ENCODE measurements around the gene PAX8. TPM values are rescaled to one million over a fixed set of nuclear protein-coding genes. Genes with fewer than 3 reads are reported as not detected.

PAX8 gene
- total and polyA plus RNA-seq, 12 donors = 1.7 to 72.3 (median 11.6) TPM

DNA sequence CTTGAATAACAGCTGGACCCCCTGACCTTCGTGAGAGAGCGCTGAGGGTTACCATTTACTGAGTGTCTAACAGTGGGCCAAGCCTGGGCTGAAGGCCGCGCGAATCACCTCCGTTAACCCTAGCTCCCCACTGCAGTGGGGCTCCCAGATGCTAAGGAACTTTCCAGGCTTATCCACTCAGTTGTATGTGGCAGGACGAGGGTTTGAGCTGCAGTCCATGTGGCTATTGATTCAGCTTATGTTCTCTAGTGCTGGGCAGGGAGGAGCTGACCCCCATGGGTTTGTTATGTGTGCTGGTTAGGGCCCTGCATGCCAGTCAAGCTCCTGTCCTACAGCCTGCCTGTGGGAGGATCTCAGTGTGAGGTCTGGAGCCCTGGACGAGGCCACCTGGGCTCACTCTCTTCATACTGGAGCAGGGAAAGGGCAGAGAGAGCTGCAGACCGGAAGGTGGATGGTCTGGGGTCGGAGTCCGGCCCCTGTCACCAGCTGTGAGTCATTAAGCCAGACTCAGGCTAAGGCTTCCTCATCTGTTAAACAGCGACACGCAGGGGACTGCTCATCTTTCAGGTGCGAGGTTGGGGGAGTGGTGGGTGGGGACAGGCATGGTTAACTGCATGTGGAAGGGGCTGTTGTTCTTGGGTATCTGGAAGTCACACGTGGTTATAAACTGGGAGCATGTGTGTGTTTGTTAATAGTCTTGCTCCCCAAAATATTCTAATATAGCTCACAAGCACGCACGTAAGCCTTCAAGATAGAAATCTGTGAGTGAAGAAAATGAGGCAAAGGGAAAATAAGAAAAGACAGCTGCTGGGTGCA, 98.4 kb downstream of the PAX8 start:
- DNase-seq = peak in 1 of 7 donors; percentile 15
- TF ChIP-seq CTCF (IDR thresholded peaks at IDR 0.05) (no peak), POLR2A (IDR thresholded peaks at IDR 0.05) (no peak)
- WGBS, 4 donors = 53 to 76% (median 64%) methylated on average over 10 to 17 of the region's 17 CpGs
- intact Hi-C loops (cut with DNase I) = no loop called here
- no peaks in the 10 kb centered on the region for H3K9me3 ChIP-seq (replicated peaks in 1 of 3)
- H3K36me3 ChIP-seq (replicated peaks in 1 of 2) = peaks cover 0 to 5% of the 10 kb centered on the region in 2 donors
- H3K4me3 ChIP-seq = no peak overlapping the region
- H3K27me3 ChIP-seq = no peaks in the 10 kb centered on the region
- H3K4me1 ChIP-seq (replicated peaks in 1 of 2) = peaks cover 33 to 43% of the 10 kb centered on the region in 2 donors
- peak overlapping the region in 4 of 5 donors; percentile 49 to 77 (median 74) for H3K27ac ChIP-seq

DNA sequence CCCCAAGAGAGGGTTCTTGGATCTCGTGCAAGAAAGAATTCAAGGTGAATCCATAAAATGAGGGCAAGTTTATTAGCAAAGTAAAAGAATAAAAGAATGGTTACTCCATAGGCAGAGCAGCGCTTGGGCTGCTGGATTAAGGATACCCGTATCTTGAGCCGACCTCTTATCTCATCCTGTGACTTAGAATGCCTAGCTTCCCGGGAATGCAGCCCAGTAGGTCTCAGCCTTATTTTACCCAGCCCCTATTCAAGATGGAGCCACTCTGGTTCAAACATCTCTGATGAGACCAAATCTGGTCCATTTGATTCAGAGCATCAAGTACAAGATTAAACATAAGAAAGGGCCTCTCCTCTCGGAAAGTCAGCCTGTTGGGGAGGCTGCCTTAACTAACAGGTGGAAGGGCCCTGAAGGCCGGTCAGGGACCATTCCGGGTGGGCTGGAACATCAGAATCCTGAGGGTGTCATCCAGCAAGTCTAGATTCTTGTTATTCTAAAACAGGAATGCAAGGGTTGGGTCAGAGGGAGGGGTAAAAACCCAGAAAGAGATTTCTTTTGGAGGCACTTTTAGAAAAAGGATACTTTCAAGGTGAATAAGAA, 99.2 kb downstream of the PAX8 start:
- no peak for DNase-seq
- Histone ChIP-seq H3K4me3 (no peak overlapping the region), H3K4me1 (replicated peaks in 1 of 2) (peaks cover 28 to 39% of the 10 kb centered on the region in 2 donors), H3K9me3 (replicated peaks in 1 of 3) (no peaks in the 10 kb centered on the region), H3K27ac (peak overlapping the region in 2 of 5 donors; percentile 76 to 77), H3K27me3 (no peaks in the 10 kb centered on the region), H3K36me3 (replicated peaks in 1 of 2) (peaks cover 0 to 5% of the 10 kb centered on the region in 2 donors)
- 73 to 78% (median 75%) methylated on average over 8 of the region's 8 CpGs for WGBS, 4 donors
- TF ChIP-seq CTCF (IDR thresholded peaks at IDR 0.05) = no peak
- no peak for TF ChIP-seq POLR2A (IDR thresholded peaks at IDR 0.05)
- intact Hi-C loops (cut with DNase I) = no loop called here

DNA sequence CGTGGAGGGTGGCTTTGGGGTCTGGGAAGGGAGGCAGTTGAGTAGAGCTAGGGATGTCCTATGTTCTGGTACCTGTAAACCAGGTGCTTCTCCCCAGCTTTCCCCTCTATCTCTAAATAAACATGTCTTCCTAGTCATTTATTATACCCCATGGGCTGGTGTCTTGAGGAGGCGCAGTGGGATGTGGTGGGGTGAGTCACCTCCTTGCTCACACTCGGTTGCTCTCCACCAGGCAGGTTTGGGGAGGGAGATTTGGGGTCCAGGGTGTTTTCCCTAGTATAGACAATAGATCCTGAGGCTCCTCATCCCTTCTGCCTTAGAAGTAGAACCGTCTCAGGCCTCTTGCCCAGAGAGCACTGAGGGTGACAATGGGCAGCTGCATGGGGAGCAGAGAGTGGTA, 99.8 kb downstream of the PAX8 start:
- Histone ChIP-seq H3K4me1 (replicated peaks in 1 of 2) (peaks cover 28 to 39% of the 10 kb centered on the region in 2 donors), H3K4me3 (no peak overlapping the region), H3K9me3 (replicated peaks in 1 of 3) (no peaks in the 10 kb centered on the region), H3K36me3 (replicated peaks in 1 of 2) (peaks cover 0 to 5% of the 10 kb centered on the region in 2 donors), H3K27ac (no peak overlapping the region), H3K27me3 (no peaks in the 10 kb centered on the region)
- TF ChIP-seq POLR2A (IDR thresholded peaks at IDR 0.05) (no peak), CTCF (IDR thresholded peaks at IDR 0.05) (no peak)
- WGBS, 4 donors = 88 to 97% (median 89%) methylated on average over 4 of the region's 4 CpGs
- no peak for DNase-seq
- intact Hi-C loops (cut with DNase I) = no loop called here

DNA sequence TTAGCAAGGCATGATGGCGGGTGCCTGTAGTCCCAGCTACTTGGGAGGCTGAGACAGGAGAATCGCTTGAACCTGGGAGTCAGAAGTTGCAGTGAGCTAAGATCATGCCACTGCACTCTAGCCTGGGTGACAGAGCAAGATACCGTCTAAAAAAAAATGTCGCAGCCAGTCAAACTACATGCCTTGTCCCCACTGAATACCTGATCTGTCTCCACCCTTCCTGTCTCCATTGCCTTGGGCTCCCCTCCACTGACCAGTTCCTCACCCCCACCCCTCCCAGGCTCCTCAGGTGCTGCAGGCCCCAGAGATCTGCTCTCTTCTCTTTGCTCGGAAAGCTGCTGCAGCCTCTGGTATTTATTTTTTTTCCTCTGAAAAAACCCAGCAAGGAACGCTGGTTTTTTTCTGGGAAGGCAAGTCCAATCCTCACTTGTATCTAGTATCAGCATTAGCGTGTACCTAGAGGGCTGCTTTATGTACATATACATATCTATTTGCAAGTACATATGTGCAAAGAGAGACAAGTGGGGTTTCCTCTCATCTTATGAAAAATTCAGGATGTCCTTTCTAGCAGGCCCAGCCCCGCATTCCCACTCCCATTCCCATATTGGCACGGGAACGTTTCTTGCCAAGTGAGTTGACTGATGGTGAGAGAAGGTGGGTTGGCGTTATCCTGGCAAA, 100.5 kb downstream of the PAX8 start:
- Histone ChIP-seq H3K4me1 (replicated peaks in 1 of 2) (peaks cover 28 to 39% of the 10 kb centered on the region in 2 donors), H3K27ac (no peak overlapping the region), H3K9me3 (replicated peaks in 1 of 3) (no peaks in the 10 kb centered on the region), H3K36me3 (replicated peaks in 1 of 2) (peaks cover 0 to 1% of the 10 kb centered on the region in 2 donors), H3K27me3 (no peaks in the 10 kb centered on the region), H3K4me3 (no peak overlapping the region)
- no peak for DNase-seq
- WGBS, 4 donors = 87 to 94% (median 93%) methylated on average over 11 of the region's 11 CpGs
- intact Hi-C loops (cut with DNase I) = no loop called here
- TF ChIP-seq CTCF (IDR thresholded peaks at IDR 0.05) (no peak), POLR2A (IDR thresholded peaks at IDR 0.05) (no peak)

All from adrenal gland (tissue), 12 donors.